Glutamatergic neuron (in vitro differentiated cells): ENCODE measurements around the gene ATP1A2. TPM values are rescaled to one million over a fixed set of nuclear protein-coding genes. Genes with fewer than 3 reads are reported as not detected.

ENCODE experiments used
- DNase-seq: peaks from one replicate; pipeline ENCODE4 v3.0.0; 2022
- H3K27ac Mint-ChIP-seq: one replicate; pipeline ENCODE4 v1.8.0; 2020; ENCODE audit warnings: mild to moderate bottlenecking, mixed read lengths, inconsistent platforms; ENCODE audit not compliant: unreplicated experiment
- H3K27me3 Mint-ChIP-seq: one replicate; pipeline ENCODE4 v1.8.0; 2020; ENCODE audit warnings: mild to moderate bottlenecking, moderate library complexity, mixed read lengths, inconsistent platforms; ENCODE audit not compliant: unreplicated experiment
- H3K36me3 Mint-ChIP-seq: one replicate; pipeline ENCODE4 v1.8.0; 2020; ENCODE audit warnings: mild to moderate bottlenecking, mixed read lengths, inconsistent platforms; ENCODE audit not compliant: unreplicated experiment
- H3K4me1 Mint-ChIP-seq: one replicate; pipeline ENCODE4 v1.8.0; 2020; ENCODE audit warnings: mild to moderate bottlenecking, low read depth, mixed read lengths, inconsistent platforms; ENCODE audit not compliant: unreplicated experiment
- H3K4me3 Mint-ChIP-seq: one replicate; pipeline ENCODE4 v1.8.0; 2020; ENCODE audit warnings: mild to moderate bottlenecking, mixed read lengths, inconsistent platforms; ENCODE audit not compliant: unreplicated experiment
- H3K9me3 Mint-ChIP-seq: one replicate; pipeline ENCODE4 v1.8.0; 2020; ENCODE audit warnings: mild to moderate bottlenecking, moderate library complexity, mixed read lengths, inconsistent platforms; ENCODE audit not compliant: unreplicated experiment
- total RNA-seq: library from RNA; stranded (reverse); fragmentation: NEBNext Ultra II Directional; extraction: Animal tissue kit (Norgen Biotek cat#: 25700); gene quantifications from one replicate; pipeline ENCODE4 v1.2.1, GENCODE V29; 2021; ENCODE audit not compliant: unreplicated experiment
- TF ChIP-seq, protein P1 (sequence below): fragments of 200-600 bp; sonication (generic); IDR thresholded peaks from one replicate; pipeline ENCODE4 v1.5.0; 2021; ENCODE audit not compliant: partially characterized antibody, unreplicated experiment

The ATP1A2 gene
- total RNA-seq, 1 donor from 2014 or later: not detected

GRCh38 chr1:160136926-160137200 lies 21.3 kb downstream of the ATP1A2 start:
- no peaks in the 10 kb centered on the region for H3K9me3 Mint-ChIP-seq
- no peak for DNase-seq
- H3K4me1 Mint-ChIP-seq: no peaks in the 10 kb centered on the region
- peaks cover 4% of the 10 kb centered on the region for H3K27me3 Mint-ChIP-seq
- TF ChIP-seq, protein P1, sequence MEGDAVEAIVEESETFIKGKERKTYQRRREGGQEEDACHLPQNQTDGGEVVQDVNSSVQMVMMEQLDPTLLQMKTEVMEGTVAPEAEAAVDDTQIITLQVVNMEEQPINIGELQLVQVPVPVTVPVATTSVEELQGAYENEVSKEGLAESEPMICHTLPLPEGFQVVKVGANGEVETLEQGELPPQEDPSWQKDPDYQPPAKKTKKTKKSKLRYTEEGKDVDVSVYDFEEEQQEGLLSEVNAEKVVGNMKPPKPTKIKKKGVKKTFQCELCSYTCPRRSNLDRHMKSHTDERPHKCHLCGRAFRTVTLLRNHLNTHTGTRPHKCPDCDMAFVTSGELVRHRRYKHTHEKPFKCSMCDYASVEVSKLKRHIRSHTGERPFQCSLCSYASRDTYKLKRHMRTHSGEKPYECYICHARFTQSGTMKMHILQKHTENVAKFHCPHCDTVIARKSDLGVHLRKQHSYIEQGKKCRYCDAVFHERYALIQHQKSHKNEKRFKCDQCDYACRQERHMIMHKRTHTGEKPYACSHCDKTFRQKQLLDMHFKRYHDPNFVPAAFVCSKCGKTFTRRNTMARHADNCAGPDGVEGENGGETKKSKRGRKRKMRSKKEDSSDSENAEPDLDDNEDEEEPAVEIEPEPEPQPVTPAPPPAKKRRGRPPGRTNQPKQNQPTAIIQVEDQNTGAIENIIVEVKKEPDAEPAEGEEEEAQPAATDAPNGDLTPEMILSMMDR: no peak
- H3K36me3 Mint-ChIP-seq: no peaks in the 10 kb centered on the region
- no peak overlapping the region for H3K4me3 Mint-ChIP-seq
- no peak overlapping the region for H3K27ac Mint-ChIP-seq

GRCh38 chr1:160137216-160137862 lies 21.8 kb downstream of the ATP1A2 start:
- Mint-ChIP-seq H3K27me3 (peaks cover 4% of the 10 kb centered on the region), H3K36me3 (no peaks in the 10 kb centered on the region), H3K4me1 (no peaks in the 10 kb centered on the region), H3K9me3 (no peaks in the 10 kb centered on the region), H3K27ac (no peak overlapping the region), H3K4me3 (no peak overlapping the region)
- DNase-seq: no peak
- TF ChIP-seq, protein P1: no peak

- Mint-ChIP-seq H3K4me3 (no peak overlapping the region), H3K36me3 (no peaks in the 10 kb centered on the region), H3K9me3 (no peaks in the 10 kb centered on the region), H3K4me1 (no peaks in the 10 kb centered on the region), H3K27me3 (peaks cover 2% of the 10 kb centered on the region), H3K27ac (no peak overlapping the region)
- DNase-seq: no peak
- TF ChIP-seq, protein P1: no peak
Measured at GRCh38 chr1:160139840-160140239, 24.3 kb downstream of the ATP1A2 start.

DNA sequence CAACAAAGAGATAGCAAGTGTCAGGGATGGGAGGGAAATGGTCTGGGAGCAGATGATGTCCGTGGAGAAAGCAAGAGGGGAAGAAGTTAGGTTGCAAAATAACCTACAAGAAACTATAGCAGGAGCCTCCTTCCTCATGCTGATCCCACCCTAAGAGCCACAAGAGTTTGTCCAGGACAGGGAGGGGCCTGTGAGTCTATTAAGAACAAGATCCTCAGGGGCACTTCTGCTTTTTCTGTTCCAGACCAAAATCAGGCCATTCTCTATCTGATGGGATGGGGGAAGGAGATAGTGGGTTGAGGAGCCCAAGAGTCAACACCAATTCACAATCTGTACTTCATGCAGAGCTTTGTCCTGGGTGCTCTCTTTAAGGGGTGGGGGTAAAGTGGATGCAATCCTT lies 28.1 kb downstream of the ATP1A2 start:
- Mint-ChIP-seq H3K4me1 (no peaks in the 10 kb centered on the region), H3K4me3 (no peak overlapping the region), H3K36me3 (no peaks in the 10 kb centered on the region), H3K27me3 (peaks cover 4% of the 10 kb centered on the region), H3K27ac (no peak overlapping the region), H3K9me3 (no peaks in the 10 kb centered on the region)
- DNase-seq: no peak
- TF ChIP-seq, protein P1: no peak

- TF ChIP-seq, protein P1: no peak
- Mint-ChIP-seq H3K36me3 (no peaks in the 10 kb centered on the region), H3K4me3 (no peak overlapping the region), H3K9me3 (no peaks in the 10 kb centered on the region), H3K27ac (no peak overlapping the region), H3K4me1 (no peaks in the 10 kb centered on the region), H3K27me3 (peaks cover 2% of the 10 kb centered on the region)
- DNase-seq: no peak
Measured at GRCh38 chr1:160144921-160145320, 29.4 kb downstream of the ATP1A2 start.
